NCI-H446 treated with DMSO at 0.1 percent for 48 hours (cell line): Measurements from ENCODE around the gene KLHL4.
A peak's percentile ranks its signal among the peaks of the same experiment; 100 is the strongest.
"Not testable (repeated sequence)": the region's sequence is repeated elsewhere in the genome, so short reads cannot be mapped to it uniquely, and the experiment has no call there.

Experiments
- DNase-seq: peaks from one replicate; lab custom pipeline; 2025; lab: John Stamatoyannopoulos, UW

KLHL4 gene, protein sequence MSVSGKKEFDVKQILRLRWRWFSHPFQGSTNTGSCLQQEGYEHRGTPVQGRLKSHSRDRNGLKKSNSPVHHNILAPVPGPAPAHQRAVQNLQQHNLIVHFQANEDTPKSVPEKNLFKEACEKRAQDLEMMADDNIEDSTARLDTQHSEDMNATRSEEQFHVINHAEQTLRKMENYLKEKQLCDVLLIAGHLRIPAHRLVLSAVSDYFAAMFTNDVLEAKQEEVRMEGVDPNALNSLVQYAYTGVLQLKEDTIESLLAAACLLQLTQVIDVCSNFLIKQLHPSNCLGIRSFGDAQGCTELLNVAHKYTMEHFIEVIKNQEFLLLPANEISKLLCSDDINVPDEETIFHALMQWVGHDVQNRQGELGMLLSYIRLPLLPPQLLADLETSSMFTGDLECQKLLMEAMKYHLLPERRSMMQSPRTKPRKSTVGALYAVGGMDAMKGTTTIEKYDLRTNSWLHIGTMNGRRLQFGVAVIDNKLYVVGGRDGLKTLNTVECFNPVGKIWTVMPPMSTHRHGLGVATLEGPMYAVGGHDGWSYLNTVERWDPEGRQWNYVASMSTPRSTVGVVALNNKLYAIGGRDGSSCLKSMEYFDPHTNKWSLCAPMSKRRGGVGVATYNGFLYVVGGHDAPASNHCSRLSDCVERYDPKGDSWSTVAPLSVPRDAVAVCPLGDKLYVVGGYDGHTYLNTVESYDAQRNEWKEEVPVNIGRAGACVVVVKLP

DNA sequence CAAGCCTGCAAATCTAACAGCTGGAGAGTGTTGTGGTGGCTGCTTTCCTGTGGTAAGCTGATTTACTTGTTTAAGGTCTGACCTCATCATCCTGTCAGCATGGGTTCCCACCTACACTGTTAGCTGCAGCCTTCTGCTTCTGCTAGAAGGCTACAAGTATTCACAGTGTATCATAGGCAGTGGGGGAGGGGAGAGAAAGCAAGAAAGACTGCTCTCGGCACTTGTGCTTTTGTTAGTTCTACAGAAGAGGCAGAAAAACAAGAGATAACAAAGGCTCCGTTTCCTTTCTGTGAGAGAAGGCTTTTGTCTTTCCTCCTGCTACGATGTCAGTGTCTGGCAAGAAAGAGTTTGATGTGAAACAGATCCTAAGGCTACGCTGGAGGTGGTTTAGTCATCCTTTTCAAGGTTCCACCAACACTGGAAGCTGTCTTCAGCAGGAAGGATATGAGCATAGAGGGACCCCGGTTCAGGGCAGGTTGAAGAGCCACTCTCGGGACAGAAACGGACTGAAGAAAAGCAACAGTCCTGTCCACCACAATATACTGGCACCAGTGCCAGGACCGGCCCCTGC lies at the start of gene KLHL4:
KLHL4 (plus strand) TSS at position 232 of the 571 bp plus-strand sequence; CDS start at position 324, 92 bp downstream.
- peak; percentile 13 for DNase-seq

DNA sequence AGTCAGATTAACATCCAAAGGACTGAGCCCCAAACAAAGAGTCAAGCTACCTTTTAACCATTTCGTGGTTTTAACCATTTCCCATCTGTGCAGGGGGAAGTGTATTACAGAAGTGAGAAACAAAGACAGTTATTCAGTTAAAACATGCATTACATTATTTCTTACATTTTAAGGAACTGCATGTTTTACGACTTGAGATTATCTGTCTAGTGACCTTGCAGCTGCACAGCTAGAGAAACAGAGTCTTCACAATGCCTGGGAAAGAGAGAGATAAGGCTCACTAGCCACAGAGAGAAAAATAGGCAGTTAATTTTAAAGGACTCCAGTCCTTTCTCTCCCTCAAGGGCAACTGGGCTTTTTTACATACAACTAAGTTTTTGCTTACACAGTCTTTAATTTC lies 48.7 kb upstream of the KLHL4 start:
- DNase-seq: no peak

DNA sequence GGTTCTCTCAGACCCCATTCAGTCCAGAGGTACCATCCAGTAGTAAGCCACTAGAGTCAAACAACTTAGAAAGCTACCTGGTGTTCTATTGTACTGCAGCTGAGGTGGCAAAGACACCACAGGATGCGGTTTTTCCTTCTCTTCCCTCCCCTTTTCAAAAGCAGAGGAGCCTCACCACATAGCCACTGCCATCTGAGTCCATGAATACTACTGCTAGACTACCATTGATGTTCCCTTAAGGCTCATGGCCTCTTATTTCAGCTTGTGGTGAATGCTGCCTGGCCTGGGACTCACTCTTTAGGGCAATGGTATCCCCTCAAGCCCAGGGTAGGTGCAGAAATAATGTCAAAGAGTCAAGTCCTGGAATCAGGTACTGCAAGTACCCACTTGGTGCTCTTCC lies 41.8 kb upstream of the KLHL4 start:
- no peak for DNase-seq

DNA sequence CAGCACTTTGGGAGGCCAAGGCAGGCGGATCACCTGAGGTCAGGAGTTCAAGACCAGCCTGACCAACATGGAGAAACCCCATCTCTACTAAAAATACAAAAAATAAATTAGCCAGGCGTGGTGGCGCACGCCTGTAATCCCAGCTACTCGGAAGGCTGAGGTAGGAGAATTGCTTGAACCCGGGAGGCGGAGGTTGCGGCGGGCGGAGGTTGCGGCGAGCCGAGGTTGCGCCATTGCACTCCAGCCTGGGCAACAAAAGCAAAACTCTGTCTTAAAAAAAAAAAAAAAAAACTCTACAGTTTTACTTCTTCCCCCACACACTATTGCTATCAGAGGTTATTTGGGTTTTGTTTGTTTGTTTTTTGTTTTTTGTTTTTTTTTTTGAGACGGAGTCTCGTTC lies 38.9 kb upstream of the KLHL4 start:
- not testable (repeated sequence) for DNase-seq

DNA sequence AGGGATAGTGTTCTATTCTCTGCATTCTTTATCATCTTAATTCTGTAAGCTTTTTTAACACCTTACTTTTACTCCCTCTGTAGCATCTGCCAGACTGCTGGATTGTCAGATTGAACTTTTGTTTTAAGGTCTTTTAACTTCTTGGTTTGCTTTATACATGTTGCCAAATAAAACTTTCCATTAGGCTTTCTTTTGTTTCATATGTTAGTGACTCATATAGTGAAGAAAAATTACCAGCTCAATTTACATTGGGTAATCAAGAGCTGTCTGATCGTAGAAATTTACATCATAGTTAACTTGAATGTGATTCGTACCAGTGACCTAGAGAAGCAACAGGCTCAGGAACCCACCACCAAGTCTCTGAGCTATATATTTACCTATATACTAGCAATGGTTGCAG lies 28.5 kb upstream of the KLHL4 start:
- DNase-seq: no peak

DNA sequence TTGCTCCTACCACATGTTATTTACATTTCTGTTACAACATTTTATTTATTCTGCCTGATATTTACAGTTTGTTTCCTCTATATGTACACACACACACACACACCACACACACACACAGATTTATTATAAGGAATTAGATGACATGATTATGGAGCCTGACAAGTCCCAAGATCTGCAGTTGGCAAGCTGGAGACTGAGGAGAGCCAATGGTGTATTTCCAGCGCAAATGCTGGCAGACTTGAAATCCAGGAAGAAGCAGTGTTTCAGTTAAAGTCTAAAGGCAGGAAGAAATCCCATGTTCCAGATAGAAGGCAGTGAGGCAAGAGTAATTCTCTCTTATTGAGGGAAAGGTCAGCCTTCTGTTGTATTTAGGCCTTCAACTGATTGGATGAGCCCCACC lies 1.8 kb upstream of the KLHL4 start:
- peak; percentile 4 for DNase-seq

DNA sequence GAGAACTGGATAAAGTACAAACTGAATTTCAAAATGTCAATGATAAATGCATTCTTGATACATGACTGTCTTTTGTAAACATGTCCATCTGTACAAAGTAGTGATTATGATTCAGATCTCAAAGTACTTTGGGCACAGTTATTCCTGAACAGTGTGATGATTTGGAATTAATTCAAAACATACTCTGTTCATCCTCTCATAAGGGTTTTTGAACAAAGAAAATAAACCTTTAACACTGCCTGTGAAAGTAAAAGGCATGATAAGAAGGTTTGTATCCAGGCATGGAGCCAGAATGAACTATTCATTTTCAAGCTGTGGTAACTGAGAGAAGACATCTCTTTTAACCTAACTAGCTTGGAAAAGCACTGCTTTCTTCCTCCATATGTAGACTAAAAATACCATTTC lies 883 bp upstream of the KLHL4 start:
- DNase-seq: no peak

DNA sequence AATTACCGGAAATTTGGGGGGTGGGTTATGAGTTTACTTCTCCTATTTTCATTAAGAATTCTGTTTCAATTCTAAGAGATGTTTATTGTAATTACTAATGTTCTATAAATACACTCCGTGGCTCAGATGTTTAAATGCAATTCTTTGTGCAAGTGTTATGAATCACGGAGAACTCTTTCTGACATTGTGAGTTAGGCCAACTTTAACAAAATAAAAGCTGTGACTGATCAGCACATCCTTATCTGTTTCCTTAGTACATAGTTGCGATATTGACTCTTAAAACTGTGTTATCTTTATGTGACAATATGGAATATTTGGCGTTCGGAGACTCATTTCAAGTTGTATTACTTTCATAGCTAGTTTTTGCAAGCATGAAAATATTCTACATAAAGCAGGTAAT lies 902 bp downstream of the KLHL4 start:
- no peak for DNase-seq

DNA sequence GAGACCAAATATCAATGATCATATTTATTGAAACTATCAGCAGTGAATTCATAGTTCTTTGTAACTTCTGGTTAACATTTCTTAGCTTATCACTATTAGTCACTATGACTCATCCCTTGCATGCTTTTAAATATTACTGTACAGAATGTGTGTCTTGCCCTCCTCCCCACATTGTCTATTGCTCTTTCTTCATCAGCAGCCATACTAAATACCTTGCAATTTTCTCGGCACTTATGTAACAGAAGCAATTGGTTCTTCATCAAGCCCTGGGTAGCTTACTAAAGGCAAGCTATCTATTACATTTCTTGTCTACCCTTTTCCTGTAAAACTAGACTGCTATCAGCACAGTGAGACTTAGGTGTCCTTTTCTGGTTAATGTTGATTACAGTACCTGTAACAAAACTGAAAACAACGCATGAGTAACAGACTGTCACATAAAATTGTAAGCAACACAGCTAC lies 8.2 kb downstream of the KLHL4 start:
- DNase-seq: no peak

DNA sequence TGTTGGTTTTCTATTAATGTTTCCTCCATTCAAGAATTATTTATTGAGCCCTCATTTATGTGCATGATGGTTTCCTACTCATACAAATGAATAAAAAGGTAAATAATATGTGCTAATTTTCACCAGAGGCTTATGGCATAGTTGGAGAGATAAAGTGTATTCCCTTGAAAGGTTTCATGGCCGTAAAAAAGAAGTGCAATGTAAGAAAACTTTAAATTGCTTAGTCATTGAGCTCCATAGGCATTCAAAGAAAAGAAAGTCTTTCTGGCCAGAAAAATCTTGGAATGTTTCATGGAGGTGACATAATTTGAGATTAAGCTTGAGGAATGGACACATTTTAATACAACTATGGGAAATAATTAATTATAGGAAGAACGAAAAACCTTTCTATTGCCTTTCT lies 8.7 kb downstream of the KLHL4 start:
- DNase-seq: no peak

DNA sequence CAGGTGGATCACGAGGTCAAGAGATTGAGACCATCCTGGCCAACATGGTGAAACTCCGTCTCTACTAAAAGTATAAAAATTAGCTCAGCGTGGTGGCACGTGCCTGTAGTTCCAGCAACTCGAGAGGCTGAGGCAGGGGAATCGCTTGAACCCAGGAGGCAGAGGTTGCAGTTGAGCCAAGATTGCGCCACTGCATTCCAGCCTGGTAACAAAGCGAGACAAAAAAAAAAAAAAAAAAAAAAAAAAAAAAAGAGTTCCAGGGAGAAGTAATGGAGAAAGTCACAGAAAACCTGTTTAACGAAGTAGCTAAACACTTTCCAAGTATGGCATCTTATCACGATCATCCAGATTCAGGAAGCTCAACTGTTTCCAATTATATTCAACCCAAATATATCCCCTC lies 10.9 kb downstream of the KLHL4 start:
- no peak for DNase-seq

DNA sequence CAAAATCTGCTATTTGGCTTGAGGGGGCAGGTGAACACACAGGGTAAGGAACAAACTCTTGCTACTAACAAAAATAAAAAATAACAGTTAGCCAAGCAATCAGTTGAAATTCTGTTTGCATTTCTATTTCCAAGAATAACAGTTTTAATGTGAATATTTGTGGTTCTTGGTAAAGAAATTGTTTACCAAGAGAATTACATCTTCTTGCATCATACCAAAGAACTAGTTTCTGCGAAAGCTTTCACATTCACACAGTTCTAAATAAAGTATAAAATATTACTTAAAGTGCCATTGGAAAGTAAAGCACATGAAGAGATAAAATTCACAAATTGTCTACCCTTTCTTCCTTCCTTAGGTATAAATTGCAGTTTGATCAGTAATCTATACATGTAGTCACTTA lies 54.4 kb downstream of the KLHL4 start:
- no peak for DNase-seq

DNA sequence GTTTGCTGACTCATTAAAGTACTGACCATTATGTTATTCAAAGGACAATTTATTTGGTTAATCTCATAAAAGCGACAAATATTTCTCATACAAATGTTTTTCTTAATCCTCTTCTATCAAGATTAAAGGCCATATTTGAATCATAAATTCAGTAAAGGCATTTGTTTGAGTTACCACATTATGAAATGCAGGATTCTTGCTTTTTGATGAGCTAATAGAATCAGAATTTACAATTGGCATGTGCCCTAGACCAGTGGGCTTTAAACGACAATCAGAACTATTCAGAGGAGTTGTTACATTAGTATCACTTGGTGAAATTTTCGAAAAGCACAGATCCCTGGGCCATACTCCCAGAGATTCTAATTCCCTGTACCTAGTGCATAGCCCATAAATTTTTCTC lies 55.3 kb downstream of the KLHL4 start:
- DNase-seq: no peak

DNA sequence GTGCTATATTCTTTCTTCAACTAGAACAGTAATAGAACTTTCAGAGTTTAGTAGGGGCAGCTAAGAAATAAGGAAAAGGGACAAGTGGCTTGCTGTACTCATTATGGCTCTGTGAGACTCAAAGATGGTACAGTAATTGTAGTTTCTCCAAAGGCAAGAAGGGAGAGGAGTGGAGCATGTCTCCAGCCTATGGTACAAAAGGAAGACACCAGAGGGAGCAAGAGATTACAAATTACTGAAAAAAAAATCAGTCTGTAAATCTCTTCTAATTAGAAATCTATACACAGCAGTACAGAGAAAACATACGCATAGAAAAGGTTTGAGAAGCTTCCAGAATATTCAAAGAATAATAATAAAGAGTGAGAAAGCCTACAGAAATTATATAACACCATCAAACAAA lies 61.4 kb downstream of the KLHL4 start:
- DNase-seq: no peak

DNA sequence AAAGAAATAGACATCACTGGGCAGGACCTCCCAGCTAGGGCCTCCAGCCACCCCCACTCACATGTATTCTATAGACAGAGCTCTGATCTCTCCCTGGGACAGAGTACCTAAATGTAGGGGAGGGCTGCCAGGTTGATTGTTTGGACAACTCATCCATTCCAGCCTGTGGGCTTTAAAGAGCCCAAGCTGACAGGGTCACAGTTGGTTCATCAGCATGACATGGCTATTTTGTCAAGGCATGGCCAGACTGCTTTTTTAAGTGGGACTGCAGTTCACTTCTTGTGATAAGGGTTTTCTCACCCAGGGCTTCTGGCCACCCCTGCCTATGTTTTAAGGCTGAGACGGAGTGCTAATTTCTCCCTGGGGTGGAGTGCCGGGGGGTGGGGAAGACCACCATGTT lies 63.3 kb downstream of the KLHL4 start:
- no peak for DNase-seq

DNA sequence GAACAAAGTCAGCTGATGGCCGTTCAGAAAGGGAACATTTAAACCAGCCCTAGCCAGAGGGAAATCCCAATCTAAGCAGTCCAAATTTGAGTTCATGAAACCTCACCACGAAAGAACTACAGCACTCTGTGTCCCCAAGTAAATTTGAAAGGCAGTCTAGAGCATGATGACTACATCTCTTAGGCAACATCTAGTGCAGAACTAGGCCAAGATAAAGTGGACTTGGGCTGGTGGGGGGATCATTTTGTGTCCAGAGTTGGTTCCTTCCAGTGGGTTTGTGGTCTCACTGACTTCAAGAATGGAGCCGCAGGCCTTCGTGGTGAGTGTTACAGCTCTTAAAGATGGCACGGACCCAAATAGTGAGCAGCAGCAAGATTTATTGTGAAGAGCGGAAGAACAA lies 64.9 kb downstream of the KLHL4 start:
- no peak for DNase-seq

DNA sequence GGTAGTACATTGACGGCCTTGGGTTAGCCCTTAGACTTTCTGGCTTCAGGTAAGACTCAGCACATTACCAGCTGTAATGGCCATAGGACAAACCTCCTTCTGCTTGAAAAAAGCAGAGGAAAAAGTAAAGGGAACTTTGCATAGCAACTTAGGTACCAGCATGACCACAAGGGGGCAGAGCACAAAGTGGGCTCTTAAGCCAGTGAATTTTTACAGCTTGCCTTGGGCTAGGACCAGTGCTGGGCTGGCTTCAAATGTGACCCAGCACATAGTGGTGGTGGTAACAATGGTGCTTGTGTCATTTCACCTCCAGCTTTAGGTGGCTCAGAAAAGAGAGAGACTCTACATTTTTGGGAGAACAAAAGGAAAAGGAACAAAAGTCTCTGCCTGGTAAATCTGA lies 66.1 kb downstream of the KLHL4 start:
- no peak for DNase-seq

DNA sequence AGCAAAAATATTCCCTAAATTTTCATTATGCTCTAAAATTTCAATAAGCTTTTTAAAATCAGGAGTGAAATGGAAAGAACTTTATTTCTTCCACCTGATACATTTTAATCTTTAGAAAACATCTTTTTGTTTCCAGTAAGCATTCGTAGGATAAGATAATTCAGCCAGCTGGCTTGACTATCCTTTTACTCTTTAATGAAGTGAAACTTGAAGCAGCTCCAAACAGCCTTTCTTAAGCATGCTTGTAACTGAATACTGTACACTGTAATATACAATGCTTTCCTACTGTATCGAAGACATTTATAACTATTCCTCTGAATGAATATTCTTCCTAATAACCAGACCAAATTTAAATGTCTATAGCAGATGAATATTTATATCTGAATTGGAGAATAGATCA lies 98.8 kb downstream of the KLHL4 start:
- no peak for DNase-seq

DNA sequence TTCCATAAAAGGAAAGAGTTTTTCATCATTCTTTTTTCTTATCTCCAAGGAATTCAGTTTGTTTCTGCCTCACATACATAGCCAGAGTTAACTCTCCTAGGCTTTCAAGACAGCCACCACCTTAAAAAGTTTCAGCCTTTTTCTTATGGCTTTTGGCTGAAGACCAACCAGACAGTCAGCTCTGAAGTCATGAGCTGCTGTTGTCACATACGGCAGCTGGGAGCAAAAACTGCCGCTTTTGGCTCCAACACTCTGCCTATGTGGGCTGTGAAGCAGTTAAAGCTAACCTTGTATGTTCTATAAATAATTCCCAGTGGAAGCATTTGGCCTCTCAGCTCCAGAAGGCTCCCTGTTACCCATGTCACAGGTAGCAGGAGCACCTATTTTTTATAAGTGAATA lies 104.1 kb downstream of the KLHL4 start:
- DNase-seq: no peak

DNA sequence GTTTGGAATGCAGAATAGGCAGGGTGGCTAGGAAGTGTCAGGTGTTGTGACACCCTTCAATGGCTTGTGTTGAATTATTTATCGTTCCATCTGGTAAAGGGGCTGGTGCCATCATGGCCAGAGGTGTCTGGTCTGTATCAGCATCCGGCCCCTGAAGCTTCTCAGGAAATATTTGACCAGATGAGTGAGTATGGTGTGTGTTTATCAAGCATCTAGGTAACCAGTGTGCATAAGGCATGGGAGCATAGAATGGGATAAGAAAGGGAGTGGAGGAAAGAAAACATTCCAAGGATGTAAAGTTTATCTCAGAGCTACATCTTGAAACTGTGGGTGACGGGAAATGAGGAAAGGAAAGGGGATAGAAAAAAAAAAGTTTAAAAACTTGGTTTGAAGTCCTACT lies 109.4 kb downstream of the KLHL4 start:
- no peak for DNase-seq

DNA sequence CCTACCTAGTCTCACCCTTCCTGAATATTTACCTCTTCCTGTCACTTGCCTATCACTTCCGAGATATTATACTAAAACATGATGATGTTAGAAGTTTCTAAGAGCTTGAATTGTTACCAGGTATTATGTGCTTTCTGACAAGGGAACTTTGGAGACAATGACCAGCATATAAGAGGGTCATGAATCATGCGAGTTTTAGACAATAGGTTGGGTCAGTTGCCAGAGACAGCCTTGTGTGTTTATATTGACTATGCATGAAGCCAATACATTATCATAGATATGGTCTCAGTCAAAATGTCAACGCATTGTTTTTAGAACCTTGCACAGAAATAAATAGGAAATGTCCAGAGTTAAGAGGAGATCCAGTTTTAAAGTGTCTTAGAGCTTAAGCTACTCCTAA lies 116.8 kb downstream of the KLHL4 start:
- DNase-seq: no peak

DNA sequence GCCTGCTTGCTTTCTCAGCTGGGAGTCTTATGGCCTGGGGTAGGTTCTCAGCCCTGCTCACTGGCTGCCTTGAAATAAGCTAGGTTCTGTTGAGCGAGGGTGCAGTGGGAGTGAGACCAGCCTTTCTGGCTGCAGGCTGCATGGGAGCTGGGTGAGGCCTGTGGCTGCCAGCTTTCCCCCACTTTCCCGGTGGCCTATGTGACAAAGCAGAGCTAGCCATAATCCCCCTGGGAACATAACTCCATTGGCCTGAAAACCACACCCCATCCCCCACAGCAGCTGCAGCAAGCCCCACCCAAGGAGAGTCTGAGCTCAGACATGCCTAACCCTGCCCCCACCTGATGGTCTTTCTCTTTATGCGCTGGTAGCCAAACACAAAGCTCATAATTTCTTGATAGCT lies 118.9 kb downstream of the KLHL4 start:
- no peak for DNase-seq

DNA sequence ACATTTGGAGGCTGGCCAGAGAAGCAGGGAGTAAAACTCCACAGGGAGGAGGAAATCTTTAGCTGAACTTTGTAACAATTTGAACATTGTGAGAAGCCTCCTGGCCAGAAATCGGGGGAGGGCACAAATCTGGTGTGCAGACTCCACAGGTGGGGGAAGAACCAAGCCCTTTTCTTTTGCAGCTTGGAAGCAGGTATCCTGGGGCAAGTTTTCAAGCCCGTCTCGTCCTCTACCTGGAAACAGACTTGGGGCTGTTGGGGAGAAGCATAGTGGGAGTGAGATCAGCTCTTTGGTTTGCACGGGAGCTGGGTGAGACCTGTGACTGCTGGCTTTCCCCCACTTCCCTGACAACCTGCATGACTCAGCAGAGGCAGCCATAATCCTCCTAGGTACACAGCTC lies 123.8 kb downstream of the KLHL4 start:
- not testable (repeated sequence) for DNase-seq
